GM12864 (cell line): ENCODE results near the gene FBXO11.

ENCODE experiments used
- DNase-seq: peaks from one replicate; pipeline ENCODE4 v3.0.0-alpha.2; 2011; ENCODE audit warnings: low read depth
- H3K4me3 ChIP-seq: 2 replicates; pipeline ENCODE4 v1.5.1; 2011; ENCODE audit warnings: mild to moderate bottlenecking, low read depth, low read length, control low read depth
- CTCF ChIP-seq: IDR thresholded peaks from 2 replicates; pipeline ENCODE4 v1.5.1; 2011; ENCODE audit warnings: low read depth, mild to moderate bottlenecking, moderate library complexity, low read length, control low read depth, inconsistent platforms; ENCODE audit errors: missing control alignments

Gene FBXO11

GRCh38 chr2:47842846-47843245 lies 63.5 kb downstream of the FBXO11 start:
- DNase-seq, result no peak
- H3K4me3 ChIP-seq, result no peak overlapping the region
- TF ChIP-seq CTCF, result no peak

GRCh38 chr2:47838686-47839085 lies 67.6 kb downstream of the FBXO11 start:
- TF ChIP-seq CTCF, result no peak
- no peak overlapping the region for H3K4me3 ChIP-seq
- no peak for DNase-seq

- H3K4me3 ChIP-seq, result no peak overlapping the region
- no peak for TF ChIP-seq CTCF
- DNase-seq, result no peak
Measured at GRCh38 chr2:47838249-47838648, 68.0 kb downstream of the FBXO11 start.

- H3K4me3 ChIP-seq, result no peak overlapping the region
- no peak for TF ChIP-seq CTCF
- DNase-seq, result no peak
Measured at GRCh38 chr2:47833516-47833968, 72.8 kb downstream of the FBXO11 start.

GRCh38 chr2:47822518-47822917 lies 83.8 kb downstream of the FBXO11 start:
- no peak for TF ChIP-seq CTCF
- no peak overlapping the region for H3K4me3 ChIP-seq
- no peak for DNase-seq

- no peak overlapping the region for H3K4me3 ChIP-seq
- no peak for DNase-seq
- no peak for TF ChIP-seq CTCF
Measured at GRCh38 chr2:47819834-47820233, 86.5 kb downstream of the FBXO11 start.

GRCh38 chr2:47818777-47819176 lies 87.5 kb downstream of the FBXO11 start:
- H3K4me3 ChIP-seq, result no peak overlapping the region
- no peak for TF ChIP-seq CTCF

More at GRCh38 chr2:47818777-47819176, 87.5 kb downstream of the FBXO11 start:
- no peak for DNase-seq
